Spleen (tissue), 11 donors: ENCODE results near the gene BACE2. TPM values are rescaled to one million over a fixed set of nuclear protein-coding genes. Genes with fewer than 3 reads are reported as not detected.

Experiments
- DNase-seq: peaks from one replicate; pipeline ENCODE4 v3.0.0-alpha.2; 2020
- H3K27ac ChIP-seq, 8 donors: fragments of 200-600 bp; sonication (generic) in 7 of 8; 1 replicate in 4 of 8; 2 replicates in 4 of 8; pipeline versions ENCODE4 v1.5.0 to v1.8.0; 2016 to 2021; ENCODE audit warnings: inconsistent platforms in 4 of 8, mild to moderate bottlenecking in 4 of 8, moderate library complexity in 1 of 8
- H3K27me3 ChIP-seq, 7 donors: fragments of 200-600 bp; sonication (generic) in 6 of 7; replicated peaks in 1 of 7; 1 replicate in 4 of 7; 2 replicates in 3 of 7; pipeline versions ENCODE4 v1.5.0 to v1.8.0; 2016 to 2021; ENCODE audit warnings: inconsistent platforms in 3 of 7, mild to moderate bottlenecking in 1 of 7
- H3K36me3 ChIP-seq, 6 donors: fragments of 200-600 bp; sonication (generic) in 5 of 6; 1 replicate in 4 of 6; 2 replicates in 2 of 6; pipeline versions ENCODE4 v1.5.0 to v1.8.0; 2016 to 2021; ENCODE audit warnings: inconsistent platforms in 2 of 6
- H3K4me1 ChIP-seq, 6 donors: fragments of 200-600 bp; sonication (generic) in 5 of 6; 1 replicate in 3 of 6; 2 replicates in 3 of 6; pipeline versions ENCODE4 v1.5.0 to v1.8.0; 2016 to 2021; ENCODE audit warnings: inconsistent platforms in 3 of 6
- H3K4me3 ChIP-seq, 8 donors: fragments of 200-600 bp; sonication (generic) in 7 of 8; 1 replicate in 4 of 8; 2 replicates in 4 of 8; pipeline versions ENCODE4 v1.5.0 to v1.8.0; 2016 to 2021; ENCODE audit warnings: inconsistent platforms in 4 of 8, mild to moderate bottlenecking in 4 of 8, moderate library complexity in 2 of 8
- H3K9me3 ChIP-seq, 8 donors: fragments of 200-600 bp; sonication (generic) in 7 of 8; 1 replicate in 4 of 8; 2 replicates in 4 of 8; pipeline versions ENCODE4 v1.5.0 to v1.8.0; 2016 to 2021; ENCODE audit warnings: inconsistent platforms in 4 of 8
- CTCF ChIP-seq, 11 experiments: fragments of 200-600 bp in 7 of 11; fragments of 450-650 bp in 4 of 11; sonication (generic) in 4 of 11; IDR thresholded peaks in 8 of 11; conservative IDR thresholded peaks in 3 of 11; 1 replicate in 7 of 11; 2 replicates in 4 of 11; pipeline versions ENCODE4 v1.4.0 to v1.8.0; 2016 to 2021; ENCODE audit warnings: antibody characterized with exemption in 11 of 11, inconsistent platforms in 4 of 11, mild to moderate bottlenecking in 1 of 11
- POLR2A ChIP-seq, 3 donors: fragments of 450-650 bp; IDR thresholded peaks; one replicate each; pipeline ENCODE4 v1.5.1; 2017; ENCODE audit warnings: antibody characterized with exemption in 3 of 3, mild to moderate bottlenecking in 1 of 3
- POLR2AphosphoS5 ChIP-seq, 3 donors: sonication (generic); formaldehyde crosslinking; IDR thresholded peaks; one replicate each; pipeline ENCODE4 v1.5.1; 2017; ENCODE audit warnings: antibody characterized with exemption in 3 of 3
- WGBS, 5 donors: extraction: QIAGEN DNeasy Blood & Tissue Kit in 3 of 5; methylation state at CpG; one replicate each; pipeline versions ENCODE4 v1.1.5 to v1.1.7; 2013 to 2018; 5-methylcytosine and 5-hydroxymethylcytosine counted together
- intact Hi-C: fragments of 100-400 bp; cut with DNase I; formaldehyde crosslinking; loops from one replicate; pipeline ENCODE4 v1.15.0; 2023; ENCODE audit warnings: low total_unique reads
- polyA plus RNA-seq, 3 donors: library from polyadenylated mRNA; stranded (reverse); fragments of 200-250 nt; gene quantifications; one replicate each; pipeline ENCODE4 v1.2.1, GENCODE V29; 2013
- total RNA-seq, 7 donors: library from RNA; depleted of rRNA in 3 of 7; stranded (reverse); fragments of >200 nt in 3 of 7; fragmentation: NEBNext Ultra II Directional in 4 of 7; extraction: Animal tissue kit (Norgen Biotek cat#: 25700) in 4 of 7; gene quantifications; one replicate each; pipeline versions ENCODE4 v1.1.0 to v1.2.1, GENCODE V29; 2016 to 2021
- donor health status: healthy with polysubstance abuse.
- donor health status: DM: no; HTN: no; CAD: no; lungs with moderate emphysema.
- donor health status: DM: no; HTN: no; CAD: no.
- donor health status: Bipolar disorder and iron deficiency.
- donor health status: healthy.
- donor health status: DM: no; HTN: no; CAD: no.
- donor health status: DM: yes; HTN: yes; CAD: no.

BACE2 gene
- total and polyA plus RNA-seq, 10 donors = 19.4 to 54.7 (median 47.1) TPM

DNA sequence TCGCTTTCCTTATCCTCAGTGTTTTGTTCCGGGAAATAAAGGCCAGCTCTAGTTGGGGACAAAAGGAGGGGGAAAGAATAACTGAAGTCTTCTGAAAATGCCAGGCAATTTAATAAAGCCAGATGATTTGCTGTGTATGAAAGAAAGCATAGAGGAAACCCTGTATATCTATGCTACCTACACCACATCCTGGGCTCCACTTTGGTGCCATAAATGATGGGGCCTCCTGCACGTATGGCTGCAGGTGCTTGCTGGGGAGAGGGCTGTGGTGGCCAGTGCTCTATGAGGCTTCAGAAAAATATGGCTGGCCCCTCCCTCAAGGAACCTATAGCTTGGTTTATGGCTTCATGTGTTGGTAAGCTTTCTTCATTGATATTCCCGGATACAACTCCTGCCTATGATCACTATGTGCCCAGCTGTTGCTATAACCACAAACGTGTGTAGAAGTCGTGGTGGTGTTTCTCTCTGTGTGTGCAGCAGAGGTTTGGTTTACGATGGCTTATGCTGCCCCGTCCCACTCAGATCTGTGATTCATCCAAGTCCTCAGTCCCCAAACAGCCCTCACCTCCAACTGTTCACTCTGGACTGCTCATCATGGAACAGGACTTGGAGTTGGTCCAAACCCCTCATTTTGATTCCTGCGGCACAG is 59.5 kb downstream of the BACE2 start:
- TF ChIP-seq CTCF (IDR thresholded peaks at IDR 0.05 in 8 of 11, conservative IDR thresholded peaks at IDR 0.05 in 3 of 11) = no peak
- TF ChIP-seq POLR2A (IDR thresholded peaks at IDR 0.05) = no peak
- no peak for TF ChIP-seq POLR2AphosphoS5 (IDR thresholded peaks at IDR 0.05)
- H3K4me3 ChIP-seq = no peak overlapping the region
- no peaks in the 10 kb centered on the region for H3K9me3 ChIP-seq
- H3K27ac ChIP-seq = no peak overlapping the region
- H3K36me3 ChIP-seq = peaks cover 0 to 29% (median 0%) of the 10 kb centered on the region in 6 donors
- no peak for DNase-seq
- H3K4me1 ChIP-seq = peaks cover 0 to 32% (median 11%) of the 10 kb centered on the region in 6 donors
- 82 to 91% (median 87%) methylated on average over 9 of the region's 9 CpGs for WGBS, 5 donors
- H3K27me3 ChIP-seq = no peaks in the 10 kb centered on the region
- intact Hi-C loops = no loop called here

GRCh38 chr21:41228006-41228370 is 60.0 kb downstream of the BACE2 start:
- intact Hi-C loops = no loop called here

DNA sequence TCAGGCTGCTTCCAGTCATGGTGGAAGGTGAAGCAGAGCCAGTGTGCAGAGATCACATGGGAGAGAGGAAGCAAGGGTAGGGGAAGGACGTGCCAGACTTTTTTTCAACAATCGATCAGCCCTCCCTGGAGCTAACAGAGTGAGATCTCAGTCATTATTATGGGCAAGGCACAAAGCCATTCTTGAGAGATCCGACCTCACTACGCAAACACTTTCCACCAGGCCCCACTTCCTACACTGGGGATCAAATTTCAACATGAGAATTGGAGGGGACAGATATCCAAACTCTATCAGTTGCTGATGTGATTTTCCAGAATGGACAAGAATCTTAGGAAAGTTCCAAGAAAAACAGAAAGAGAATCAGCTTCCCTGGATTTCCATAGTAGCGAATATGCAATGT is 60.5 kb downstream of the BACE2 start:
- 86 to 92% (median 90%) methylated on average over 5 of the region's 5 CpGs for WGBS, 5 donors
- H3K36me3 ChIP-seq = peaks cover 0 to 32% (median 0%) of the 10 kb centered on the region in 6 donors
- no peak for DNase-seq

More at GRCh38 chr21:41228006-41228370, 60.0 kb downstream of the BACE2 start:
- TF ChIP-seq CTCF (IDR thresholded peaks at IDR 0.05 in 8 of 11, conservative IDR thresholded peaks at IDR 0.05 in 3 of 11) (no peak), POLR2A (IDR thresholded peaks at IDR 0.05) (no peak), POLR2AphosphoS5 (IDR thresholded peaks at IDR 0.05) (no peak)
- peaks cover 0 to 32% (median 0%) of the 10 kb centered on the region in 6 donors for H3K36me3 ChIP-seq
- no peak overlapping the region for H3K27ac ChIP-seq
- H3K4me1 ChIP-seq = peaks cover 0 to 37% (median 13%) of the 10 kb centered on the region in 6 donors
- H3K4me3 ChIP-seq = no peak overlapping the region
- DNase-seq = no peak
- 78 to 93% (median 84%) methylated on average over 5 of the region's 5 CpGs for WGBS, 5 donors
- no peaks in the 10 kb centered on the region for H3K9me3 ChIP-seq
- no peaks in the 10 kb centered on the region for H3K27me3 ChIP-seq

More for the DNA sequence above, 60.5 kb downstream of the BACE2 start:
- no peak overlapping the region for H3K4me3 ChIP-seq
- H3K27me3 ChIP-seq = no peaks in the 10 kb centered on the region
- H3K27ac ChIP-seq = peak overlapping the region in 4 of 8 donors; percentile 64 to 77 (median 67)
- no peaks in the 10 kb centered on the region for H3K9me3 ChIP-seq
- TF ChIP-seq CTCF (IDR thresholded peaks at IDR 0.05 in 8 of 11, conservative IDR thresholded peaks at IDR 0.05 in 3 of 11) = no peak
- no peak for TF ChIP-seq POLR2AphosphoS5 (IDR thresholded peaks at IDR 0.05)
- no peak for TF ChIP-seq POLR2A (IDR thresholded peaks at IDR 0.05)
- intact Hi-C loops = no loop called here
- peaks cover 0 to 42% (median 15%) of the 10 kb centered on the region in 6 donors for H3K4me1 ChIP-seq
